WERI-Rb-1 (cell line): ENCODE data around the gene ERFE.

Experiments
- DNase-seq: peaks from one replicate; pipeline ENCODE4 v3.0.0-alpha.2; 2020
- H3K27ac ChIP-seq: fragments of 250-450 bp; sonication (Bioruptor Pico); 2 replicates; pipeline ENCODE4 v1.5.1; 2020; ENCODE audit warnings: mild to moderate bottlenecking, moderate library complexity
- H3K27me3 ChIP-seq: fragments of 250-450 bp; sonication (Bioruptor Pico); 2 replicates; pipeline ENCODE4 v1.5.1; 2021; ENCODE audit warnings: mild to moderate bottlenecking, low read depth, moderate library complexity; ENCODE audit not compliant: insufficient read depth, severe bottlenecking
- H3K36me3 ChIP-seq: fragments of 250-450 bp; sonication (Bioruptor Pico); 2 replicates; pipeline ENCODE4 v1.5.1; 2020; ENCODE audit warnings: mild to moderate bottlenecking, moderate library complexity
- H3K4me3 ChIP-seq: 2 replicates; pipeline ENCODE4 v1.5.1; 2011; ENCODE audit warnings: low read depth, mild to moderate bottlenecking, control low read depth, low read length
- H3K9me3 ChIP-seq: fragments of 250-450 bp; sonication (Bioruptor Pico); 2 replicates; pipeline ENCODE4 v1.5.1; 2021; ENCODE audit warnings: mild to moderate bottlenecking, moderate library complexity; ENCODE audit not compliant: severe bottlenecking
- TF ChIP-seq, protein P1 (sequence below): IDR thresholded peaks from 2 replicates; pipeline ENCODE4 v1.5.1; 2011; ENCODE audit warnings: low read depth, mild to moderate bottlenecking, control low read depth, inconsistent platforms, low read length

ERFE gene

DNA sequence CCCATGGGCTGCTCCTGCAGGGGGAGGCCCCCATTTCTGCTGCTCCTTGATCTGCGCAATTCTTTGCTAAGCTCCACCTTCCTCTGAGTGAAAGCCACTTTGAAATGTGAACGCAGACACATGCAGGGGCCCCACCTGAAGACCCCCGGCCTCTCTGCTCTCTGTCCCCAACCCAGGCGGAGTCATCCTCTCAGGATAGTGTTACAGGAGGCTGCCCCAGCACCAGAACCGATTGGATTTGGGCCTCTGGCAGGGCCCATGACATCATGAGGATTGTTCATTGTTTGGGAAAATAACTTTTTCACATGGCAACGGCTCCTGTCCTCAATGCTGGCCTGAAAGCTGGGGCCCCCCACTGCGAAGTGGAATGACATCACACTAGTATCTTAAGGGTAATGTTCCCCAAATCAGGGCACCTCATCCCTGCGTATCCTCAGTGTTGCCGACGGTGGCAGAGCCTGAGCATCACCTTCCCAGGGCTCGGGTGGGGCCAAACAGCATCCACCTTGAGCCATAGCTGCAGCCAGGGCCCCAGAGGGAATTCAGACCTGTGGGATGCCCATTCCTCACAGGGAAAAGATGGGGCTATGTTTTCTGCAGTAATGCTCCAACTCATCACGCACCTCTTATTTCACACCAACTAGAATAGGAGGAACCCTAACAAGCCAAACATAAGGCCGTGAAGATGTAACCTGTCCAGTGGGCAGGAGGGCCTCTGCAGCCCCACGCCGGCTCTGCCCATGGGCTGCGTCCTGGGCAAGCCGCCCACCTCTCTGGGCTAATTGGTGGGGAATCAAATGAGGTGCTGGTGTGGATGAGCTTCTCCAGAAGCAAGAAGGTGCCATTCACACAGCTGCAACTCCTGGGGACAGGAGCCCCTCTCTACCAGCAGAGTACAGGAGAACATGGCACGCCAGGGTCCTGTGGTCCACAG lies 2.7 kb upstream of the ERFE start:
- H3K27ac ChIP-seq = peak overlapping the region; percentile 17; the same call in 1 of the 2 replicates
- no peak for DNase-seq
- peaks cover 2% of the 10 kb centered on the region for H3K9me3 ChIP-seq
- no peaks in the 10 kb centered on the region for H3K36me3 ChIP-seq
- H3K4me3 ChIP-seq = no peak overlapping the region
- no peaks in the 10 kb centered on the region for H3K27me3 ChIP-seq
- TF ChIP-seq, protein P1, sequence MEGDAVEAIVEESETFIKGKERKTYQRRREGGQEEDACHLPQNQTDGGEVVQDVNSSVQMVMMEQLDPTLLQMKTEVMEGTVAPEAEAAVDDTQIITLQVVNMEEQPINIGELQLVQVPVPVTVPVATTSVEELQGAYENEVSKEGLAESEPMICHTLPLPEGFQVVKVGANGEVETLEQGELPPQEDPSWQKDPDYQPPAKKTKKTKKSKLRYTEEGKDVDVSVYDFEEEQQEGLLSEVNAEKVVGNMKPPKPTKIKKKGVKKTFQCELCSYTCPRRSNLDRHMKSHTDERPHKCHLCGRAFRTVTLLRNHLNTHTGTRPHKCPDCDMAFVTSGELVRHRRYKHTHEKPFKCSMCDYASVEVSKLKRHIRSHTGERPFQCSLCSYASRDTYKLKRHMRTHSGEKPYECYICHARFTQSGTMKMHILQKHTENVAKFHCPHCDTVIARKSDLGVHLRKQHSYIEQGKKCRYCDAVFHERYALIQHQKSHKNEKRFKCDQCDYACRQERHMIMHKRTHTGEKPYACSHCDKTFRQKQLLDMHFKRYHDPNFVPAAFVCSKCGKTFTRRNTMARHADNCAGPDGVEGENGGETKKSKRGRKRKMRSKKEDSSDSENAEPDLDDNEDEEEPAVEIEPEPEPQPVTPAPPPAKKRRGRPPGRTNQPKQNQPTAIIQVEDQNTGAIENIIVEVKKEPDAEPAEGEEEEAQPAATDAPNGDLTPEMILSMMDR = no peak

DNA sequence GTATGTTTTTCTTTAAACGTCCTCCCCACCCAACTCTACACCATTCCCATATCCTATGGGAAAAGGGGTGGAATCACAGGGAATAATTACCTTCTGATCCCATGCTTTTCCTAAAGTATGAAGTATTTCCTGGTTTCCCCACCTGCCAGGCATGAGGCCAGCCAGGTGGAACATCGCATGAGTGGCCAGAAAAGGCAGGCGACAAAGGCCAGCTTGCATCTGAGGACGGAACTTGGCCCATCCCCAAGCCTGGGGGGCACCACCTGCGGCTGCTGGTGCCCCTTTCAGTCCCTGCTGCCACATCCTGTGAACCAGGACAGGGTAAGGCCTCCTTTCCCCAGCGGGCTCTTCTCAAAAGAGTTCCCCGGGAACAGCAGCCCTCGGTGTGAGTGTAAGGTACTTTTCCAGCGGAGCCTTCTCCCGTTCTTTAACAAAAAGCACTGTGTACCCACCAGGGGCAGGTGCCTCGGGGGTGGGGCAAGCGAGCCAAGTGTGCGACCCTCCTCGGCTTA lies 1.2 kb upstream of the ERFE start:
- no peak for DNase-seq

DNA sequence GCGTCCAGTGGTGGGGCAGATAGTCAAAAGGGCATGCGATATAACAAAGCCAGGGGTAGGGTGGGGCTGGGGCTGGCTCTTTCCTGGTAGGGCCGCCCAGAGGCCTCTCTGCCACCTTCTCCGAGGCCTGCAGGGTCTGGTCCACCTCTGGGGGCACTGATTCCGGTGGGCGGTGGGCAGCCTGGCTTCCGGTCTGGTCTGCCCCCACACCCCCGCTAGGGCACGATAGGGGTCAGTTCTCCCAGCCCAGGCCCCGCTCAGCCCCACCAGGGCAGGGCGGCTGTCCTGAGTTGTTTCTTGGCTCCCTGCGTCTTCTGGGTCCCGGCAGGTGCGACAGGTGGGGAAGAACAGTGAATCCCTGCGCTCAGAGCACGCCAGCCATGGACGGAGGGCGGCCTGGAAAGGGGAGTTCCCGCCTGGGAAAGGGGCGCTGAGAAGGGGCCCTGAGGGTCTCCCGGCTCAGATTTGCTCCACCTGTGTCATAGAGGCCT lies 707 bp upstream of the ERFE start:
- H3K9me3 ChIP-seq = peaks cover 2% of the 10 kb centered on the region
- no peaks in the 10 kb centered on the region for H3K27me3 ChIP-seq
- H3K36me3 ChIP-seq = no peaks in the 10 kb centered on the region
- TF ChIP-seq, protein P1 = no peak
- no peak for DNase-seq
- H3K27ac ChIP-seq = no peak overlapping the region
- H3K4me3 ChIP-seq = no peak overlapping the region

More for the DNA sequence above, 1.2 kb upstream of the ERFE start:
- H3K4me3 ChIP-seq = no peak overlapping the region
- no peak overlapping the region for H3K27ac ChIP-seq
- peaks cover 2% of the 10 kb centered on the region for H3K9me3 ChIP-seq
- H3K36me3 ChIP-seq = no peaks in the 10 kb centered on the region
- no peaks in the 10 kb centered on the region for H3K27me3 ChIP-seq
- TF ChIP-seq, protein P1 = no peak

DNA sequence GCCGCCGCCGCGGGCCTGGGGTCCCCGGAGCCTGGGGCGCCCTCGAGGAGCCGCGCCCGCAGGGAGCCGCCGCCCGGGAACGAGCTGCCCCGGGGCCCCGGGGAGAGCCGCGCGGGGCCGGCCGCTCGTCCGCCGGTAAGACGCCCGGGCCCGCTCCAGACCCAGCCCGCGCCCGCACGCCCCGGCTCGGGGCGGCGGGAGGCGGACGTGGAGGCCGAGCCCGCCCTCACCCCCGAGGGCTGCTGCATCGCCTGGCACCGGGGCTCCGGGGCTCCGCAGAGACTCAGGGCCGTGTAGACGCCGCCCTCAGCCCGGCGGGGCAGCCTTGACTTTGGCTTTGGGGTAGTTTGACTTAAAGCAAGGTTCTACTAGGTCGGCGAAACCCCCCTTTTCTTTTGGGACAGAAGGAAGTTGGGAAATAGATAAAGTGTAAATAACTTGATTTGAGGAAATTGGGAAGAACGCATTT lies 335 bp downstream of the ERFE start:
- Histone ChIP-seq H3K4me3 (peak overlapping the region; percentile 53), H3K36me3 (no peaks in the 10 kb centered on the region), H3K27me3 (no peaks in the 10 kb centered on the region), H3K9me3 (peaks cover under 1% of the 10 kb centered on the region), H3K27ac (peak overlapping the region; percentile 49; the same call in 1 of the 2 replicates)
- TF ChIP-seq, protein P1 = no peak
- no peak for DNase-seq

DNA sequence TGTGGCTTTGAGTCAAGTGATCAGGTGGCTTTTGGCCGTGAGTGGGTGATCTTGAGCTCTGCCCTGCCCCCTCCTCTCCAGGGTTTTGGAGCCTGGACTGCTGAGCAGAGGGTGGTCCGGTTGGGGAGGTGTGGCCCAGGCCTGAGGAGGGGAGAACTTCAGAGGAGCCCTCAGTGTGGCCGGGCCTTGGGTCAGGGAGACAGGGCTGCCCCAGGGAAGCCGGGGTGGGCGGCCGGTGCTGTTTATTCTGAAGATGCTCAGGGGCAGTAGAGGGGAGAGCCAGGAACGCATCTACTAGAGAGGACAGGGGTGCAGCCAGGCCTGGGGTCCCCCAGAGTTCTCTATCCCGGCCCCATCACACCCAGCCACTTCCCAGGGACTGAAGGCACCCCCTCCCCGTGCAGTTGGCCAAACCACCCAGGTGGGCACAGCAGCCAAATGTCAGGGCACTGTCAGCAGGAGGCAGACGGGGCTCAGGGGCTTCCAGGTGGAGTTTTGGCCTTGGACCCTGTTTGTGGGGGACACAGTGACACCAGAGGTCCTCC lies 963 bp downstream of the ERFE start:
- no peak overlapping the region for H3K27ac ChIP-seq
- no peaks in the 10 kb centered on the region for H3K36me3 ChIP-seq
- H3K9me3 ChIP-seq = no peaks in the 10 kb centered on the region
- peak overlapping the region; percentile 53 for H3K4me3 ChIP-seq
- TF ChIP-seq, protein P1 = no peak
- DNase-seq = no peak
- H3K27me3 ChIP-seq = no peaks in the 10 kb centered on the region
